Liver (tissue), 9 donors: ENCODE data around the gene PCNT. TPM values are rescaled to one million over a fixed set of nuclear protein-coding genes. Genes with fewer than 3 reads are reported as not detected.

Experiments
- DNase-seq: peaks from one replicate; pipeline ENCODE4 v3.0.0-alpha.2; 2017; ENCODE audit warnings: low spot score
- H3K27ac ChIP-seq, 2 donors: one replicate each; pipeline ENCODE4 v1.7.0; 2013; ENCODE audit warnings: inconsistent platforms in 2 of 2, low read length in 2 of 2, control low read depth in 1 of 2, low read depth in 1 of 2, mild to moderate bottlenecking in 1 of 2
- H3K27me3 ChIP-seq, 4 donors: one replicate each; pipeline versions ENCODE4 v1.6.1 to v1.7.0; 2013; ENCODE audit warnings: low read length in 3 of 4, inconsistent platforms in 1 of 4, mild to moderate bottlenecking in 1 of 4, moderate library complexity in 1 of 4; ENCODE audit not compliant: control insufficient read depth in 4 of 4, insufficient read depth in 4 of 4
- H3K36me3 ChIP-seq, 4 donors: one replicate each; pipeline versions ENCODE4 v1.6.1 to v1.7.0; 2013; ENCODE audit warnings: low read length in 3 of 4, mild to moderate bottlenecking in 3 of 4, low read depth in 1 of 4, moderate library complexity in 1 of 4; ENCODE audit not compliant: control insufficient read depth in 4 of 4, insufficient read depth in 3 of 4
- H3K4me1 ChIP-seq, 4 donors: one replicate each; pipeline versions ENCODE4 v1.6.1 to v1.7.0; 2013; ENCODE audit warnings: low read length in 3 of 4, mild to moderate bottlenecking in 3 of 4, moderate library complexity in 1 of 4; ENCODE audit not compliant: control insufficient read depth in 4 of 4, insufficient read depth in 4 of 4
- H3K4me3 ChIP-seq, 3 donors: one replicate each; pipeline versions ENCODE4 v1.6.1 to v1.7.0; 2013; ENCODE audit warnings: low read length in 3 of 3, control low read depth in 1 of 3, low read depth in 1 of 3, mild to moderate bottlenecking in 1 of 3
- H3K9ac ChIP-seq, 2 donors: one replicate each; pipeline ENCODE4 v1.7.0; 2013; ENCODE audit warnings: low read length in 2 of 2, mild to moderate bottlenecking in 2 of 2, moderate library complexity in 2 of 2, control low read depth in 1 of 2, low read depth in 1 of 2
- H3K9me3 ChIP-seq, 4 donors: one replicate each; pipeline versions ENCODE4 v1.6.1 to v1.7.0; 2013; ENCODE audit warnings: low read length in 3 of 4; ENCODE audit not compliant: control insufficient read depth in 4 of 4
- EGR1 ChIP-seq, 2 donors: IDR thresholded peaks; 2 replicates each; pipeline ENCODE4 v1.6.1; 2016 to 2018; ENCODE audit warnings: antibody characterized with exemption in 2 of 2, low read depth in 2 of 2
- FOXA1 ChIP-seq: IDR thresholded peaks from 2 replicates; pipeline ENCODE4 v1.6.1; 2016; ENCODE audit warnings: antibody characterized with exemption
- FOXA2 ChIP-seq: IDR thresholded peaks from 2 replicates; pipeline ENCODE4 v1.6.1; 2016; ENCODE audit warnings: antibody characterized with exemption
- GABPA ChIP-seq, 2 donors: IDR thresholded peaks in 1 of 2; conservative IDR thresholded peaks in 1 of 2; 2 replicates each; pipeline ENCODE4 v1.6.1; 2016; ENCODE audit warnings: antibody characterized with exemption in 2 of 2, mild to moderate bottlenecking in 1 of 2, moderate library complexity in 1 of 2
- HNF4A ChIP-seq, 2 donors: conservative IDR thresholded peaks; 2 replicates each; pipeline ENCODE4 v1.6.1; 2016; ENCODE audit warnings: antibody characterized with exemption in 2 of 2, mild to moderate bottlenecking in 2 of 2
- HNF4G ChIP-seq: IDR thresholded peaks from 2 replicates; pipeline ENCODE4 v1.6.1; 2016; ENCODE audit warnings: antibody characterized with exemption
- JUND ChIP-seq, 2 donors: IDR thresholded peaks; 2 replicates each; pipeline ENCODE4 v1.6.1; 2016; ENCODE audit warnings: antibody characterized with exemption in 2 of 2
- NR2F2 ChIP-seq: IDR thresholded peaks from 2 replicates; pipeline ENCODE4 v1.6.1; 2016; ENCODE audit warnings: antibody characterized with exemption
- RAD21 ChIP-seq, 2 donors: IDR thresholded peaks; 2 replicates each; pipeline ENCODE4 v1.6.1; 2016; ENCODE audit warnings: antibody characterized with exemption in 2 of 2, mild to moderate bottlenecking in 2 of 2
- RXRA ChIP-seq, 2 donors: IDR thresholded peaks; 2 replicates each; pipeline ENCODE4 v1.6.1; 2017 to 2018; ENCODE audit warnings: antibody characterized with exemption in 2 of 2, mild to moderate bottlenecking in 1 of 2
- SP1 ChIP-seq: IDR thresholded peaks from 2 replicates; pipeline ENCODE4 v1.6.1; 2018; ENCODE audit warnings: antibody characterized with exemption, mild to moderate bottlenecking
- TAF1 ChIP-seq: conservative IDR thresholded peaks from 2 replicates; pipeline ENCODE4 v1.6.1; 2016; ENCODE audit warnings: antibody characterized with exemption, mild to moderate bottlenecking
- YY1 ChIP-seq: IDR thresholded peaks from 2 replicates; pipeline ENCODE4 v1.6.1; 2016; ENCODE audit warnings: antibody characterized with exemption, mild to moderate bottlenecking
- WGBS: extraction: QIAGEN DNeasy Blood & Tissue Kit; methylation state at CpG from one replicate; pipeline ENCODE4 v1.1.7; 2013; 5-methylcytosine and 5-hydroxymethylcytosine counted together
- polyA plus RNA-seq, 2 donors: library from polyadenylated mRNA; stranded (reverse) in 1 of 2; unstranded in 1 of 2; fragments of 200-250 nt in 1 of 2; fragments of >200 nt in 1 of 2; fragmentation: Nextera tagmentation in 1 of 2; extraction: Ambion mirVana in 1 of 2; gene quantifications; one replicate each; pipeline versions ENCODE4 v1.2.1 to v1.2.3, GENCODE V29; 2013 to 2015
- total RNA-seq, 2 donors: library from RNA; depleted of rRNA; stranded (reverse); fragments of >200 nt; gene quantifications; one replicate each; pipeline ENCODE4 v1.2.3, GENCODE V29; 2014
- TF ChIP-seq, protein P1 (sequence below): IDR thresholded peaks from 2 replicates; pipeline ENCODE4 v1.6.1; 2016; ENCODE audit warnings: antibody characterized with exemption
- TF ChIP-seq, protein P2 (sequence below): fragments of 150-350 bp; IDR thresholded peaks from 2 replicates; pipeline ENCODE4 v1.5.1; 2017; ENCODE audit warnings: improper control_type of control experiment, low read depth, low read length; ENCODE audit not compliant: missing input control
- TF ChIP-seq, protein P3 (sequence below): IDR thresholded peaks from 2 replicates; pipeline ENCODE4 v1.6.1; 2016; ENCODE audit warnings: antibody characterized with exemption
- TF ChIP-seq, protein P4 (sequence below): IDR thresholded peaks from 2 replicates; pipeline ENCODE4 v1.6.1; 2016; ENCODE audit warnings: antibody characterized with exemption
- TF ChIP-seq, protein P5 (sequence below): IDR thresholded peaks from 2 replicates; pipeline ENCODE4 v1.6.1; 2016; ENCODE audit warnings: antibody characterized with exemption, mild to moderate bottlenecking
- donor health status: healthy.
- donor health status: healthy.
- donor health status: healthy.
- donor health status: healthy.
- donor health status: healthy.

Gene PCNT
- total and polyA plus RNA-seq, 4 donors, result 6.7 to 36.8 (median 15.2) TPM

DNA sequence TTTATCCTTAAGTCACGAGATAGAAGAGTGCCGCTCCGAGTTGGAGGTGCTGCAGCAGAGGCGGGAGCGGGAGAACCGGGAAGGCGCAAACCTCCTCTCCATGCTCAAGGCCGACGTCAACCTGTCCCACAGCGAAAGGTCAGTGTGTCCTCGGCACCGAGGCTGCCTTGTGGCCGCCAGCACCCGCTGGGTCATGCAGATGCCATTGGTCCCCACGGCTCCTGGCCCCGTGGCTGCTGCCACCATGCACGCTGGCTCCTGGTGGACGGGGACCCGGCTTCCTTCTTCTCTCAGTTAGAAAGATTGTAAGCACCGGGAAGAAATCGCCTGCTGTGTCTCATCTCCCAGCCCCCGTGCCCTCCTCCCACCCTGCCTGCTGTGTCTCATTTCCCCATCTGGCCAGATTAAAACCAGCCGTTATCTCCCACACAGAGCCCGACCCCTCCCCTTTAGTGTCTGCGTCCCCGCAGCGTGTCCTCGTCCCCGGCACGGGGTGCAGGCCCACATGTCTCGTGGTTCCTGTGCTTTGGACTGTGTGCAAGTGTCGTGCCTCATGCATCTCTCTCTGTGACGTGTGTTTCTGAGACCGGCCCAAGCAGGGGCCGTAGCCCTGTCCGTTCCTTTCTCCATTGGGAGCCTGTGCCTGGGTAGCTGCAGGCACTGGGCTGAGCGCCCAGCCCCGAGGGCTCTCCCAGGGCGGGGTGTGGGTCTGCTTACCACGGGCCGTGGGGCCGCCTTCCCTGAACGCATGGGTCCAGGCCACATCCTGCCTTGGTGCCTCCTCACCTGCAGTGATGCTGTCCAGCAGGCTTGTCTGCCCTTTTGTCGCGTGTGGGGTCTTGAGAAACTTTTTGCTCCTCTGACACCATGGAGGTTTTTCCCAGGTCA lies 62.1 kb downstream of the PCNT start:
- TF ChIP-seq YY1, result no peak
- TF ChIP-seq EGR1 (IDR thresholded peaks at IDR 0.05; ENCODE audit: low read depth in 2 of 2), result no peak
- TF ChIP-seq HNF4G, result no peak
- no peak for TF ChIP-seq RAD21 (IDR thresholded peaks at IDR 0.05)
- no peak for TF ChIP-seq FOXA2
- no peak for TF ChIP-seq TAF1
- TF ChIP-seq SP1, result no peak
- TF ChIP-seq, protein P1, sequence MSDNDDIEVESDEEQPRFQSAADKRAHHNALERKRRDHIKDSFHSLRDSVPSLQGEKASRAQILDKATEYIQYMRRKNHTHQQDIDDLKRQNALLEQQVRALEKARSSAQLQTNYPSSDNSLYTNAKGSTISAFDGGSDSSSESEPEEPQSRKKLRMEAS, result no peak
- no peak for TF ChIP-seq GABPA (IDR thresholded peaks at IDR 0.05 in 1 of 2, conservative IDR thresholded peaks at IDR 0.05 in 1 of 2)
- TF ChIP-seq RXRA (IDR thresholded peaks at IDR 0.05), result no peak
- no peak for TF ChIP-seq JUND (IDR thresholded peaks at IDR 0.05)
- TF ChIP-seq, protein P2, sequence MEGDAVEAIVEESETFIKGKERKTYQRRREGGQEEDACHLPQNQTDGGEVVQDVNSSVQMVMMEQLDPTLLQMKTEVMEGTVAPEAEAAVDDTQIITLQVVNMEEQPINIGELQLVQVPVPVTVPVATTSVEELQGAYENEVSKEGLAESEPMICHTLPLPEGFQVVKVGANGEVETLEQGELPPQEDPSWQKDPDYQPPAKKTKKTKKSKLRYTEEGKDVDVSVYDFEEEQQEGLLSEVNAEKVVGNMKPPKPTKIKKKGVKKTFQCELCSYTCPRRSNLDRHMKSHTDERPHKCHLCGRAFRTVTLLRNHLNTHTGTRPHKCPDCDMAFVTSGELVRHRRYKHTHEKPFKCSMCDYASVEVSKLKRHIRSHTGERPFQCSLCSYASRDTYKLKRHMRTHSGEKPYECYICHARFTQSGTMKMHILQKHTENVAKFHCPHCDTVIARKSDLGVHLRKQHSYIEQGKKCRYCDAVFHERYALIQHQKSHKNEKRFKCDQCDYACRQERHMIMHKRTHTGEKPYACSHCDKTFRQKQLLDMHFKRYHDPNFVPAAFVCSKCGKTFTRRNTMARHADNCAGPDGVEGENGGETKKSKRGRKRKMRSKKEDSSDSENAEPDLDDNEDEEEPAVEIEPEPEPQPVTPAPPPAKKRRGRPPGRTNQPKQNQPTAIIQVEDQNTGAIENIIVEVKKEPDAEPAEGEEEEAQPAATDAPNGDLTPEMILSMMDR, result no peak
- TF ChIP-seq, protein P3, sequence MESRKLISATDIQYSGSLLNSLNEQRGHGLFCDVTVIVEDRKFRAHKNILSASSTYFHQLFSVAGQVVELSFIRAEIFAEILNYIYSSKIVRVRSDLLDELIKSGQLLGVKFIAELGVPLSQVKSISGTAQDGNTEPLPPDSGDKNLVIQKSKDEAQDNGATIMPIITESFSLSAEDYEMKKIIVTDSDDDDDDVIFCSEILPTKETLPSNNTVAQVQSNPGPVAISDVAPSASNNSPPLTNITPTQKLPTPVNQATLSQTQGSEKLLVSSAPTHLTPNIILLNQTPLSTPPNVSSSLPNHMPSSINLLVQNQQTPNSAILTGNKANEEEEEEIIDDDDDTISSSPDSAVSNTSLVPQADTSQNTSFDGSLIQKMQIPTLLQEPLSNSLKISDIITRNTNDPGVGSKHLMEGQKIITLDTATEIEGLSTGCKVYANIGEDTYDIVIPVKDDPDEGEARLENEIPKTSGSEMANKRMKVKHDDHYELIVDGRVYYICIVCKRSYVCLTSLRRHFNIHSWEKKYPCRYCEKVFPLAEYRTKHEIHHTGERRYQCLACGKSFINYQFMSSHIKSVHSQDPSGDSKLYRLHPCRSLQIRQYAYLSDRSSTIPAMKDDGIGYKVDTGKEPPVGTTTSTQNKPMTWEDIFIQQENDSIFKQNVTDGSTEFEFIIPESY, result no peak
- no peak for TF ChIP-seq FOXA1
- no peak for TF ChIP-seq HNF4A (conservative IDR thresholded peaks at IDR 0.05)
- TF ChIP-seq NR2F2, result no peak
- TF ChIP-seq, protein P4, sequence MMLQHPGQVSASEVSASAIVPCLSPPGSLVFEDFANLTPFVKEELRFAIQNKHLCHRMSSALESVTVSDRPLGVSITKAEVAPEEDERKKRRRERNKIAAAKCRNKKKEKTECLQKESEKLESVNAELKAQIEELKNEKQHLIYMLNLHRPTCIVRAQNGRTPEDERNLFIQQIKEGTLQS, result no peak
- TF ChIP-seq, protein P5, sequence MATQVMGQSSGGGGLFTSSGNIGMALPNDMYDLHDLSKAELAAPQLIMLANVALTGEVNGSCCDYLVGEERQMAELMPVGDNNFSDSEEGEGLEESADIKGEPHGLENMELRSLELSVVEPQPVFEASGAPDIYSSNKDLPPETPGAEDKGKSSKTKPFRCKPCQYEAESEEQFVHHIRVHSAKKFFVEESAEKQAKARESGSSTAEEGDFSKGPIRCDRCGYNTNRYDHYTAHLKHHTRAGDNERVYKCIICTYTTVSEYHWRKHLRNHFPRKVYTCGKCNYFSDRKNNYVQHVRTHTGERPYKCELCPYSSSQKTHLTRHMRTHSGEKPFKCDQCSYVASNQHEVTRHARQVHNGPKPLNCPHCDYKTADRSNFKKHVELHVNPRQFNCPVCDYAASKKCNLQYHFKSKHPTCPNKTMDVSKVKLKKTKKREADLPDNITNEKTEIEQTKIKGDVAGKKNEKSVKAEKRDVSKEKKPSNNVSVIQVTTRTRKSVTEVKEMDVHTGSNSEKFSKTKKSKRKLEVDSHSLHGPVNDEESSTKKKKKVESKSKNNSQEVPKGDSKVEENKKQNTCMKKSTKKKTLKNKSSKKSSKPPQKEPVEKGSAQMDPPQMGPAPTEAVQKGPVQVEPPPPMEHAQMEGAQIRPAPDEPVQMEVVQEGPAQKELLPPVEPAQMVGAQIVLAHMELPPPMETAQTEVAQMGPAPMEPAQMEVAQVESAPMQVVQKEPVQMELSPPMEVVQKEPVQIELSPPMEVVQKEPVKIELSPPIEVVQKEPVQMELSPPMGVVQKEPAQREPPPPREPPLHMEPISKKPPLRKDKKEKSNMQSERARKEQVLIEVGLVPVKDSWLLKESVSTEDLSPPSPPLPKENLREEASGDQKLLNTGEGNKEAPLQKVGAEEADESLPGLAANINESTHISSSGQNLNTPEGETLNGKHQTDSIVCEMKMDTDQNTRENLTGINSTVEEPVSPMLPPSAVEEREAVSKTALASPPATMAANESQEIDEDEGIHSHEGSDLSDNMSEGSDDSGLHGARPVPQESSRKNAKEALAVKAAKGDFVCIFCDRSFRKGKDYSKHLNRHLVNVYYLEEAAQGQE, result no peak
- Histone ChIP-seq H3K9me3 (no peaks in the 10 kb centered on the region), H3K4me3 (no peak overlapping the region), H3K9ac (no peak overlapping the region), H3K36me3 (peaks cover 2 to 31% (median 10%) of the 10 kb centered on the region in 4 donors), H3K27ac (no peak overlapping the region), H3K4me1 (no peaks in the 10 kb centered on the region), H3K27me3 (no peaks in the 10 kb centered on the region)
- no peak for DNase-seq
- 94% methylated on average over 45 of the region's 45 CpGs for WGBS
